ENCODE data around the gene ACTR8.

The ACTR8 gene

GRCh38 chr3:53862241-53862640 is 19.7 kb downstream of the ACTR8 start:
- DNase-seq = no peak

GRCh38 chr3:53860196-53860595 is 21.8 kb downstream of the ACTR8 start:
- no peak for DNase-seq

- DNase-seq = no peak
These were observed 22.8 kb downstream of the ACTR8 start for GRCh38 chr3:53859178-53859577.

GRCh38 chr3:53858096-53858741 is 23.7 kb downstream of the ACTR8 start:
- no peak for DNase-seq

- DNase-seq = no peak
These were observed 25.0 kb downstream of the ACTR8 start for GRCh38 chr3:53856964-53857363.

GRCh38 chr3:53850895-53851294 is 31.1 kb downstream of the ACTR8 start:
- no peak for DNase-seq

GRCh38 chr3:53849916-53850315 is 32.0 kb downstream of the ACTR8 start:
- no peak for DNase-seq

GRCh38 chr3:53846851-53847155 is 35.1 kb downstream of the ACTR8 start:
- no peak for DNase-seq

- no peak for DNase-seq
These were observed 35.7 kb downstream of the ACTR8 start, which contains the start of the genes CHDH and IL17RB for GRCh38 chr3:53846134-53846850. Gene CHDH, minus strand, starts transcription at chr3:53846419. Its CDS starts 22,411 bp downstream, at chr3:53824008. Gene IL17RB, plus strand, starts transcription at chr3:53846568. Its CDS starts 21 bp downstream, at chr3:53846589.

- DNase-seq = no peak
These were observed 36.1 kb downstream of the ACTR8 start for GRCh38 chr3:53845881-53846133.

- no peak for DNase-seq
These were observed 36.7 kb downstream of the ACTR8 start for GRCh38 chr3:53845103-53845880.

GRCh38 chr3:53844262-53845102 is 37.5 kb downstream of the ACTR8 start:
- no peak for DNase-seq

GRCh38 chr3:53843195-53844177 is 38.5 kb downstream of the ACTR8 start:
- DNase-seq = no peak

GRCh38 chr3:53842436-53843194 is 39.3 kb downstream of the ACTR8 start:
- no peak for DNase-seq

- DNase-seq = no peak
These were observed 40.7 kb downstream of the ACTR8 start for GRCh38 chr3:53841296-53841695.

- no peak for DNase-seq
These were observed 44.6 kb downstream of the ACTR8 start for GRCh38 chr3:53837331-53837730.

- no peak for DNase-seq
These were observed 45.7 kb downstream of the ACTR8 start for GRCh38 chr3:53836084-53836872.

- no peak for DNase-seq
These were observed 46.7 kb downstream of the ACTR8 start for GRCh38 chr3:53835257-53835656.

- no peak for DNase-seq
These were observed 47.4 kb downstream of the ACTR8 start for GRCh38 chr3:53834429-53835095.

GRCh38 chr3:53833700-53834099 is 48.3 kb downstream of the ACTR8 start:
- no peak for DNase-seq

All from T-helper 9 cell (primary cell).